Measurements from ENCODE around the gene CRACR2B.

GRCh38 chr11:816433-816779, 11.3 kb upstream of the CRACR2B start:
- TF ChIP-seq YY1 (tag by site-specific recombination; IDR thresholded peaks at IDR 0.05) (no peak), CTCF (tag by site-specific recombination; IDR thresholded peaks at IDR 0.05) (no peak), ZNF274 (IDR thresholded peaks at IDR 0.05; ENCODE audit: low read length) (no peak), ZNF274 (tag by site-specific recombination; IDR thresholded peaks at IDR 0.05; ENCODE audit: borderline replicate concordance) (no peak), BCL11A (tag by site-specific recombination; IDR thresholded peaks at IDR 0.05; ENCODE audit: low read depth) (no peak), REST (tag by site-specific recombination; IDR thresholded peaks at IDR 0.05) (no peak), PBX3 (CRISPR knock-in tag; IDR thresholded peaks at IDR 0.05) (no peak), KLF8 (tag by site-specific recombination; IDR thresholded peaks at IDR 0.05) (no peak), ZNF830 (tag by site-specific recombination; IDR thresholded peaks at IDR 0.05; ENCODE audit: low read depth) (no peak), ZNF48 (tag by site-specific recombination; IDR thresholded peaks at IDR 0.05) (no peak), ZNF560 (tag by site-specific recombination; IDR thresholded peaks at IDR 0.05; ENCODE audit: borderline replicate concordance) (no peak)

Data from HEK293 (cell line).